GM12872 (cell line): Measurements from ENCODE around the gene C14orf180.

ENCODE experiments used
- TF ChIP-seq, protein P1 (sequence below): IDR thresholded peaks from 3 replicates; pipeline ENCODE4 v1.5.1; 2011; ENCODE audit warnings: low read depth, mild to moderate bottlenecking, low read length, moderate library complexity; ENCODE audit not compliant: insufficient read depth

The C14orf180 gene

DNA sequence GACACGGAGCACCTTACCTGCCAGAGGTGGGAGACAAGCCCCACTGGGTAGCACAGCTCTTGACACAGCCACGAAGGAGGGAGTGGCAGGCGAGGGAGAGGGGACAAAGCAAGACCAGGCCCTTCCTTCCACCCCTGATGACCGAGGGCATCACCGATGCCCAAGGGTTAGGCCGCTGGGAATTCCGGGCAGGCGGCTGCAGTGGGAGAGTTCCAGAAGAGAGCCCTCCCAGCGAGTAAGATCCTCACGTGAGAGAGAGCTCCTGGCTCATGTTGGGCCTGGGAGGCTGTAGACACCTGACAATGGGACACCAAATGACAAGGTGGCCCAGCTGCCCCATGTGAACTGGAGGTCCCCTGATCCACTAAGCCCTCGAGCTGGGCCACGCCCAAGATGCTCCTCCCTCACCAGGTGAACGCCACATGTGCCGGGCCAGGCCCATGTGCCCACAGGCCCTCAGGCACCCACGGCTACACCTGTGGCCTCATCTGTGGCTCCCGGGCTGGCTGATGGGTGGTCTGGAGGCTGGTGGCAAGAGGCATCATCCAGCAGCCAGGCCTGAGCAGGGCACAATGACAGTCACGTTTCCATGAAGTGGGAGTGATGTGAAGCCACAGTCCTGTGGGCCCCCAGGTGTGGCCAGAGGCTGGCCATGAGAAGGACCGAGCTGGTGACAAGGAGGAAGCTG lies 32.1 kb upstream of the C14orf180 start:
- TF ChIP-seq, protein P1, sequence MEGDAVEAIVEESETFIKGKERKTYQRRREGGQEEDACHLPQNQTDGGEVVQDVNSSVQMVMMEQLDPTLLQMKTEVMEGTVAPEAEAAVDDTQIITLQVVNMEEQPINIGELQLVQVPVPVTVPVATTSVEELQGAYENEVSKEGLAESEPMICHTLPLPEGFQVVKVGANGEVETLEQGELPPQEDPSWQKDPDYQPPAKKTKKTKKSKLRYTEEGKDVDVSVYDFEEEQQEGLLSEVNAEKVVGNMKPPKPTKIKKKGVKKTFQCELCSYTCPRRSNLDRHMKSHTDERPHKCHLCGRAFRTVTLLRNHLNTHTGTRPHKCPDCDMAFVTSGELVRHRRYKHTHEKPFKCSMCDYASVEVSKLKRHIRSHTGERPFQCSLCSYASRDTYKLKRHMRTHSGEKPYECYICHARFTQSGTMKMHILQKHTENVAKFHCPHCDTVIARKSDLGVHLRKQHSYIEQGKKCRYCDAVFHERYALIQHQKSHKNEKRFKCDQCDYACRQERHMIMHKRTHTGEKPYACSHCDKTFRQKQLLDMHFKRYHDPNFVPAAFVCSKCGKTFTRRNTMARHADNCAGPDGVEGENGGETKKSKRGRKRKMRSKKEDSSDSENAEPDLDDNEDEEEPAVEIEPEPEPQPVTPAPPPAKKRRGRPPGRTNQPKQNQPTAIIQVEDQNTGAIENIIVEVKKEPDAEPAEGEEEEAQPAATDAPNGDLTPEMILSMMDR = no peak

DNA sequence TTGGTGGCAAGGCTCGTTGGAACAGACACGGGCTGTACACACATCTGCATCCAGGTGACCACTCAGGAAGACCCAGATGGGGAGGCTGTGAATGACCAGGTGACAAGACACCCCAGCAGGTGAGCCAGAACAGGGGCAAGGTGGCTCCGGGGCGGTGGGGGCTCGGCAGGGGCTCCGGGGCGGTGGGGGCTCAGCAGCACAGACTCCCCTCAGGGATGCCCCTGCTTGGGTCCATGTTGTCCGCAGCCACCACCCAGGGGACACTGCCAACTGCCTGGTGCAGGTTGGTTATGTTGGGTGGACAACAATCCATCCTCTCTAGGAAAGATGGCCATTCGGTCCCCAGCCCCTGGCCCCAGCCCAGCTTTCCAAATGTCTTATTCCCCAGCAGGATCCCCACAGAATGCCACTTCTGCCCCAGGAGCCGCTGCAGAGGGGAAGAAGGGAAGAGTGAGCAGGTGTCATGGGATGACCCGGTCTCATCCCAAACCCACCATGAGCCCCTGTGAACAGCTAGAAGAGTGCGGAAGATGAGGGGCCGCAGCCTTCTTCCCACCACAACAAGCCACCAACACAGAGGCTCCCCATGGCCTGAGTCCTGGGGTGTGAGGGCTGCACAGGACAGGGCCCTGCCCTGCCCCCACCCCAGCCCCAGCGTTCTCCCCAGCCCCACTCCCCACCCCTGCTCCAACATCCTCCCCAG lies 31.4 kb upstream of the C14orf180 start:
- TF ChIP-seq, protein P1 = no peak

DNA sequence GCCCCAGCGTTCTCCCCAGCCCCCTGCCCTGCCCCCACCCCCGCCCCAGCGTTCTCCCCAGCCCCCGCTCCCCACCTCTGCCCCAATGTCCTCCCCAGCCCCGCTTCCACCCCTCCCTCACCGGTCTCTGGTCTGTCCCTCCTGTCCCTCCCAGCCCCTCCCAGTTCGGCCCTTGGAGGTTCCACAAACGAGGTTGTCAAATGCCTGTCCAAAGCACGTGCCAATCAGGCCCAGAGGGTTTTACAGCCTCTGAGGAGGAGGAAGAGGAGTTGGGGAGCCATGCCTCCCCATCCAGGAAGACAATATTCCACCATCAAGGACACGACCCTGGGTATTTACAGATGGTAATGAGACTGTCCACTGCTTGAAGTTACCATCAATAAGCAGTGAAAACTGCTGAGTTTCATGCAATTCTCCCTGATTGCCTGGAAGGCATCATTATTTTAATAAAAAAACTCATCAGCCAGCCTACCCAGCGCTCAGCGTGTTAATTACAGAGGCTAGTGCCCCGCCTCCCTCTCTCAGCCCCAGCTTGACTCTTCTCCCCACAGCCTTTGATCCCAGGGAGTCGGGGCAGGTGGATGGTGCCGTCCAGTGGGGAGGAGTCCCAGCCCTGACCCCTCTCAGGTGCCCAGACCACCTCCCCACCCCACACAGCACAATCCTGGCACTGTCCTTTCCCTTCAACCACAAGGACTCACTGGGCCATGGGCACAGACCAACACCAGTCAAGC lies 30.6 kb upstream of the C14orf180 start:
- TF ChIP-seq, protein P1 = no peak

DNA sequence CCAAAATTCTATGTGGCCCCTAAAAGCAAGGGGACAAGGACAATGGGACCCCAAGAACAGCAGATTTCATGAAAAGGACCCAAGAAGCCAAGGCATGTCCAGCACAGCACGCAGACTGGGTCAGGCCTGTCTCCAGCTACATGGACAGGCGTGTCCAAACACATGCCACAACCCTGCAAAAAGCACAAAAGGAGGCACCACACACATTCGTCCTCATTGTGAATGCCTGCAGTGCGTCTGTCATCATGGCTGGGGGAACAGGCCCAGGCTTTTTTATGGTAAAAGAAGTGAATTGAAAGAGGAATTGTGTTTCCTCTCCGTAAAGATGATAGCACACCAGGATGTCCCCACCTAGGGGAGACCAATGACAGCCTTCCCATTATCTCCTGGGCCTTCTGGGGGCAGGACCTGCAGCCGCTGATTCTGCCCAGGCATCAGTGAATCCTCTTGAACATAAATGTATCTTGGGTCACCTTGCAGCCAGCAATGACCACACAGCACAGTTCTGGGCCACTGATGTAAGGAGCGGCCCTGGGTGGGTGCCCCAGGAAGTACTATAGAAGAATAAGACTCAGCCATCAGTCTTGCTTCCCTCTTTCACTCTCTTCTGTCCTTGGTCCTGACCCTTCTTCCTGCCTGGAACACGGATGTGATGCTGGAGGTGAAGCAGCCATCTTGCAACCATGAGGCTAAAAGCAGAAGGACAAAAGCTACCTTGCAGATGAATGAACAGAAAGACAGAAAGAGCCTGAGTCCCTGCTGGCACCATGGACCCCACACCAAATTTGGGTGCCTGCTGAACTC lies 29.8 kb upstream of the C14orf180 start:
- TF ChIP-seq, protein P1 = no peak

DNA sequence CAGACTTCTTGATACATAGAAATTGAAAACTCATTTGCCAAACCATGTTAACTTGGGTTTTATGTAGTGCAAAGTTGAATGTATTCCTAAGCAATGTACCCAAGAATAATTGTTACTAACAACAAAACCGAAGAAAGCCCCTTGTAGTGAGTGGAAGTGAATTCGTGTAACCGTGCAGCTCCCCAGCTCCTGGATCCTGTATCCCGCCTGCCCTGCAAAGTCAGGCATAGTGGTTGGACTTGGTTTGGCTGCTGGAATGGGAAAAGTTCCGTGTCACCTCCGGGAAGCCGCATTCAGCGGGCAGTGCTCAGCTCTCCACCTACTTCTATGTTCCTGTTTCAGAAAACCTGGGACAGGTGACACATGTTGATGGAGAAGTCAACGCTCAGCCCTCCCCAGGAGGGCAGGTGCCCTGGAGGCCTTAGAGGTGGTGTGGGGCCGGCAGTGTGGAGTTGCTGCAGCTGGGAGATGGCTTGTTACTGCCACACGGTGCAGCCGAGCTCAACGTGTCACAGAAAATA lies 29.2 kb upstream of the C14orf180 start:
- TF ChIP-seq, protein P1 = no peak

DNA sequence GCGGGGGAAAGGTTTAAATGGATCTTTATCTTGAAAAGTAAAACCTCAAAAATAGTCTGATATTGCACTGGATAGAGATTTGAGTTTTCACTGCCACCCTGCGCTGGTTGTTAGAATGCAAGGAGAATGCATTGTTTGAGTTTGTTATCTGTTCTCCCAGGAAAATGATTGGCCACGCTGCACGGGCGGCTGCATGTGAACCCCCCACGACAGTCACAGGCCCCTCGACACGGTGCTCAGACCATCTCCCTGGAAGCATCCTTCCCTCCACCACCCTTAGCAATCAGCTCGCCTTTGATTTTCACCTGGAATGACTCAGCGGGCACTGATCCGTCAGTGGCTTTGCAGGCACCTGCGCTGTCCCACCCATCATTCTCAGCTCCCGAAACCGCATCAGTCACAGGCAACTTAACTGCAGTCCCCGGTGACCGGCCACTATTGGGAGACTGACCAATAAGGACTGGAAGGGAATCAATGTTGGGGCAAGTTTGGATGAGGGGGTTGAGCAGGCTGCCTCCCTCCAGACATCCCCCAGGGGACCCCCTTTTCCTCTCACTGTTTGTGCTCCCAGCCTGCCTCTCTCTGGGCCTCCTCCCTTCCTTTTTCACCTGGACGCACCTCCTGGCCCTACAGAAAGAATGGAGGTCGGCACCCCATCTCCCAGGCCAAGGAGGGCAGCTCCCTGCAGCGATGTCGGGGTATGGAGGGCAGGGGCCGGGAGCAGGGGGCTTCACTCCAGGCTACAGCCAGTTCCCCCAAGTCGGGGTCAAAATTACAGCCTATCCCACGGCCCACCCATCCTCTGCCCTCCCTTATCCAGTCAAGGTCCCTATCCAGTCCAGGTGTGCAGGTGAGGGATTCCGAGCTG lies 28.5 kb upstream of the C14orf180 start:
- TF ChIP-seq, protein P1 = no peak
